Stimulated activated CD4-positive, alpha-beta T cell treated with anti-CD3 and anti-CD28 coated beads, Interleukin-4, amount 100 ng/mL, for 24 hours (primary cell): ENCODE data around the gene TNFAIP2.
"Not testable (repeated sequence)": the region's sequence is repeated elsewhere in the genome, so short reads cannot be mapped to it uniquely, and the experiment has no call there.

Experiments used
- DNase-seq: peaks from one replicate; pipeline ENCODE4 v3.0.0-alpha.2; 2020

TNFAIP2 gene

DNA sequence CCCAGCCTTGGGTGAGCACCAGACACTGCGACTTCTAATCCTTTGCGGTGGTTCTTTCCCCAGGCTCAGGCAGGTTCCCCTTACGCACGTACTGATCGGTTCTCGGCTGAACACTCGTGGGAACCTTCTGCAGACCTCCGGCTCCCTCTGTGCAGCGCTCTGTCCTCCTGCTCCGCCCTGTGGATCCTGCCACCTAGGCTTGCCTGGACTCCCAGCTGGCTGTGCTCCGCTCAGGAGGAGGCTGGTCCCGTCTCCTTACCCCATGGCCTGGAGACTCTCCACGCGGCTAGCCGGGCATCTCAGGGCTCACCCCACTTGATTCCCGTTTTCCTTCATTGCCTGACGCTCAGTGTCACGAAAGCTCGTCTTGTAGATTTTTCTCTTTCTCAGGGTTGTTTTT lies 34.7 kb downstream of the TNFAIP2 start:
- no peak for DNase-seq

DNA sequence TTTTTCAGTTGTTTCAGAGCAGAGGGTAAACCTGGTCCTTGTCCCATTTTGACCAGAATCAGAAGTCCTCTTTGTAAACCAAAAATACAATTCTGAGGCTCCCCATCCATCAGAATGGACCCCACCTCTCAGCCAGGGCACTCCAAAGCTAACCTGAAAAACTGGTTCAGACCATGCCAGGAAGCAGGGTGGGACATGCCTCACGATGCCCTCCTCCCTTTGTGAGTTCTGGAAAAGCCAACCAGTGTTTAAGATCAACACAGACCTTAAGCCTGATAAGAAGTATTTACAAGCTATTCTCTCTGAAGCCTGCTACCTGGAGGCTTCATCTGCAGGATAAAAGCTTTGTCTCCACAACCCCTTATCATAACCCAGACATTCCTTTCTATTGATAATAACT lies 35.4 kb downstream of the TNFAIP2 start:
- DNase-seq = no peak

DNA sequence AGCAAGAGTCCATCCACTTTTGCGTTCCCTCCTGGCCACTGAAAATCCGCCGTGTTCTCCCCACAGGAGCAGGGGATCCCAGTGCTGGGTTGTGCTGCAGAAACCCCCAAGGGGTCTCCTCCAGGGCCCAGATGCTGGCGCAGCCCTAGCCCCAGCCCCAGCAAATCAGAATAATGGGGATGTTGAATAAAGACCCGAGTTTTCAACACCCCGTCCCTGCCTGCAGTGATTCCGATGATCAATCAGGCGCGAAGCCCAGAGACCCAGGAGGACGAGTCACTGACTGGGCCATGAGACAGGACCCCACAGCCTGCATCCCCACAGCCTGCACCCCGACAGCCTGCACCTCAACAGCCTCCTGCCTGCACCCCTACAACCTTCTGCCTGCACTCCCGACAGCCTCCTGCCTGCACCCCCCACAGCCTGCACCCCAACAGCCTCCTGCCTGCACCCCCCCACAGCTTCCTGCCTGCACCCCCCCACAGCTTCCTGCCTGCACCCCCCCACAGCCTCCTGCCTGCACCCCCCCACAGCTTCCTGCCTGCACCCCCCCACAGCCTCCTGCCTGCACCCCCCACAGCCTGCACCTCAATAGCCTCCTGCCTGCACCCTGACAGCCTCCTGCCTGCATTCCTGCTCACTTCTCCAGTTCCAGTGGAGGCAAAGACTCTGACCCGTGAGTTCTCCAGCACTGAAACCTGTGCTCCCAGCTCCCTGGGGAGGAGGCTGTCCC lies 37.2 kb downstream of the TNFAIP2 start:
- DNase-seq = no peak

DNA sequence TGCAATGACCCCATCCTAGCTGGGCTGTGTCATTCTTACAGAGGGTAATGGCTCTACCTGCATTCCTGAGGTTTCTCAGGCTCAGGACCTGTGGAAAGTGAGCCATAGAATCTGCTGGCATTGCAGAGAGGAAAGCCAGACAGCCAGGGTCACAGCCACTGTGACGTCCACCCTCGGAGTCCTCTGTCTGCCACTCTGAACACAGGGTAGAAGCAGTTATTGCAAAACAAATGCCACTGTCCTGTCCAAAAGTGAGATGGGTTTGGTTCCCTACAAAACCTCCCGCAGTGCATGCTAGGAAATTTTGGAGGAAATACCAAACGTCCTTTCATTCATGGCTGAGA lies 37.8 kb downstream of the TNFAIP2 start:
- no peak for DNase-seq

DNA sequence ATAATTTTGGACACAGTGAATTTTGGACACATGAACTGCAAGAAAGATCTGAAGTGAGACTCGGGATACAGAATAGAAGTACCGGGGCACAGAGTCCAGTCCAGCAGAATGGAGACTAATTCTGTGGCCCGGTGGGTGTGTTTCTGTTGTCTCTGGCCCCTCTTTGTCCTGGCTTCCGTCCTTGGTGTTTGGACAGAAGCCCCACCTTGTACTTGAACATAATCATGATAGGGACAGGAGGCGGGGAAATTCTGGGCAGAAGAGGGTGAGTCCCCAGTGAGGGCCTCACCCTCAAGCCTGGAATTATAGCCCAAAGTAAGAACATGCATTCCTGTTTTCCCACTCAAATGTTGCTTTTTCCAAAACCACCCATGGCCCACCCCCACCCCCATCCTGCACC lies 39.9 kb downstream of the TNFAIP2 start:
- no peak for DNase-seq

DNA sequence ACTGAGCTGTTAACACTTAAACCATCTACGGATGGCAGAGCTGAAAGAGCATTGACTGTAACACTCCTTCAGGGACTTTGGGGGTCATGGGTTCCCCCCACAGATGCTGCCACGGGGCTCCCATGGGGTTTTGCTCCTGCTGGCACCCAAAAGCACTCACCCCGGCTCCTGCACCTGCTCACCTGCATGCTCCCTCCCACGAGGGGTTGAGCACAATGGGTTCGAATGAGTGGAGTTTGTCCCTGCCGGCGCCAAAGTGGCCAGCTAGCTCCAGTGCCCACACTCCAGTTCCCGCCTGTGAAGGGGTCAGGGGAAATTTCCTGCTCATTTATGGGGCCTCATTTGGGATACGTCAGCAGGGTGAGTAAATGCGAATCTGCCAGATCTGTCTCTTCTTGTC lies 40.7 kb downstream of the TNFAIP2 start:
- DNase-seq = no peak

DNA sequence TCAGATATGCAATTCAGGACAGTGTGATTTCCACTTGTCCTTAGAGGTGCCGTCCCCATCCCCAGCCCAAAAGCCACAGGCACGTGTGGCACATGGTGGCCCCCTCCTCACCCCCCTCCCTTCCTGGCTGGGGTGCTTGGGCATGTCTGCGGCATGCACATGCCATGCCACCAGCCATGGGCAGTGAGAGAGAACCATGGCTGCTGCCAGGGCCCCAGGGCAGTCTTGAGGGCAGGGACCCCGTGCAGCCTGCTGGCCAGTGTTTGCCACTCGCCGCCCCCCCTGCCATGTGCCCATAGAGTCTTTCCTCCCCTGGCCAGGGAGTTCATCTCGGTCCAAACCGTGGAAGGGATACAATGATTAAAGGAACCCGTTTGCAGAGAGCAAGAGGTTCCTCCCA lies 41.5 kb downstream of the TNFAIP2 start:
- no peak for DNase-seq

DNA sequence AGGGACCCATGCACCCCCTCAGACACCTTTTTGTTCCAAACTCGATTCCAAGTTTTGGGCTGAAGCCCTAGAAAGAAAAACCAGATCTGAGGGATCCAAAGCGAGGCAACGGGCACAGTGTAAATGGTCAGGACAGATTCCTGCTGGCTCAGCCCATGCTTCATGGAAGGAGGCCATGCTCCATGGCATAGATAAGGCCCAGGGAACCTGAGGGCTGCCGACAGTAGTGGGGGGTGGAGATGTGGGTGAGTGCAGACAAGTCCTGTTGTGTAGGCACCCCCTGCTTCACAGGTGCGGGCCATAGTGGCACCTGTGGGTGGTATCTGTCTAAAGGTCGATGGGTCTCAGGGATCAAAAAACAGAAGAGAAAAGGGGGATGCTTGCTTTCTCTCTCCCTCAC lies 42.1 kb downstream of the TNFAIP2 start:
- DNase-seq = no peak

DNA sequence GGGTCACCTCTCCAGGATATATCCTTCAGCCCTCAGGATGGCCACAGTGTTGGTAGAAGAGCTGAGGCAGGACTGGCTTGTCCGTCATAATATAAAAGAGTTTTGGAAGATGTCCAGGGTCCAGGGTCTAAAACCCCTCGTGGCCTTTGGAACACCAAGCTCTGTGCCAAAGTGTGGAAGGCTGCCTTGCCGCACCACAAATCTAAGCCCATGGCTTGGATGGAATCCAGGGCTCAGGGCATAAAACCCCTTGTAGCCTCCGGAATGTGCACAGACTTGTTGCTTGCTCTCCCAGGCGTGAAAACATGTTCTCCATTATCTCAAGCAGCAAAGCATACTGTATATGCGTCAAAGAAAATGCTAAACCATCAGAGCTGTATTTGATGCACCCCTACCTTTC lies 46.7 kb downstream of the TNFAIP2 start:
- no peak for DNase-seq

DNA sequence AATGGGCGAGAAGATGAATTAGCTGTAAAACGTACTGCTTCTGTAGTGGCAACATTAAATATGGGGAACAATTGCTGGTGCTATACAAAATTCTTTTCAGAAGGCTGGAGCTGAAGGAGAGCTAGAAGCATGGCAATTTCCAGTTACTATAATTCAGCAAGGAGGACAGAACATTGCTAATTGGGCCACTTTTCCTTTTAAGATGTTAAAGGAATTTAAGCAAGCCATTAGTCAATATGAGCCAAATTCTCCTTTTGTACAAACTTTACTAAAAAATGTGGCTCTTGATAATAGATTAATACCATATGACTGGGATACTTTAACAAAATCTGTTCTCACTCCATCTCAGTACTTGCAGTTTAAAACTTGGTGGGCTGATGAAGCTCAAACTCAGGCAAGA lies 47.9 kb downstream of the TNFAIP2 start:
- DNase-seq = not testable (repeated sequence)

DNA sequence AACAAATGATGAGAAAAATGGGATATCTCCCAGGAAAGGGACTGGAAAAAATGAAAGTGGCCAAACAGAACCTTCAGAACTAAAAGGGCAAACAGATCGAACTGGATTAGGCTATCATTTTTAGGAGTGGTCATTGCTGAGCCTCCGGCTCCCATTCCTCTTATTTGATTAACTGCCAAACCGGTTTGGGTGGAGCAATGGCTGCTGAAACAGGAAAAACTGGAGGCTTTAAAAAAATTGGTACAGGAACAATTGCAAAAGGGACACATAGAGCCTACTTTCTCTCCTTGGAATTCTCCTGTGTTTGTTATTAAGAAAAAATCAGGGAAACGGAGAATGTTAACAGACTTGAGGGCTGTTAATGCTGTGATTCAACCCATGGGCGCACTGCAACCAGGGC lies 49.7 kb downstream of the TNFAIP2 start:
- DNase-seq = no peak

DNA sequence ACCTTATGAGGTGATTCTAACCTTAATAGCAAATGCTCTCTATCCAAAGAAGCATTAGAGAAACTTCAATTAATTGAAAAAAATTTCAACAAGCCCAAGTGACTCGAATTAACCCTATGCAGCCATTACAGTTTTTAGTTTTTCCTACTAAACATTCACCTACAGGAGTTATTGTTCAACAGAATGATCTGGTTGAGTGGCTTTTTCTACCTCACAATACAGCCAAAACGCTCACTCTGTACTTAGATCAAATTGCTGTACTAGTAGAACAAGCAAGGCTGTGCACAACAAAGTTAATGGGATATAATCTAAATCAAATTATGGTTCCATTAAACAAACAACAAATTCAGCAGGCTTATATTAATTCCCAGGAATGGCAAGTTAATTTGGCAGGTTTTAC lies 50.6 kb downstream of the TNFAIP2 start:
- DNase-seq = not testable (repeated sequence)

DNA sequence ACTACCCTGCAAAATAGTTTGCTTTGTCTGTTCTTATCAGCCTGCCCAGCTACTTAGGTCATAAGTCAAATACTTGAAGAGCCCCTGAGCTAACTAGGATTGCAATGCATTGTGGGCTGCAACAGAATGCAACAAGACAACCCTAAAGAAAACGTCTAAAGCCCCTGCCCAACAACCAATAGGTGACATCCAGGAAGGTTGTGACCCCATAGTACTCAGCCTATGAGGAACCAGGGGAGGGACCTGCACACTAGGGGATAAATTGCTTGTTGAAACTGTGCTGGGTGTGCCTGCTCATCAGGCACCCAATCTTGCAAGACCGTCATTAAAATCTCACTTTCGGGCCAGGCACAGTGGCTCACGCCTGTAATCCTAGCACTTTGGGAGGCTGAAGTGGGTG lies 52.9 kb downstream of the TNFAIP2 start:
- DNase-seq = not testable (repeated sequence)

DNA sequence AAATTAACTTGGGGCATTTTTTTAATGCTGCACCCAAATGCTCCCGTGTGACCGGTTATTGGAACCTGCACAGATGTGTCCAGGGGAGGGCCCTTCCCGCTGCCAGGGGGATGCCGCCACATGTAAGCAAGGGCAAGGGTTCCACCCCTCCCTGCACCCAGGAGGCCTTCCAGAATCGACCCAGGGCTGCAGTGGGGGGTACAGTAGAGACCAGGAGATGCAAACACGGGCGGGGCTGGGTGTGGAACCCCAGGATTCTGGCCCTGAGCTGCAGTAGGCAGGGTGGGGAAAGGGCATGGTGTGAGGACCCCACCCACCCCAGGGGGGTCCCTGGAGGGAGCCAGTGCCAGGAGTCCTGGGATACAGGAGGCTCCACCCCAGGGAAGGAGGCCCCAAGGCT lies 54.1 kb downstream of the TNFAIP2 start:
- no peak for DNase-seq

DNA sequence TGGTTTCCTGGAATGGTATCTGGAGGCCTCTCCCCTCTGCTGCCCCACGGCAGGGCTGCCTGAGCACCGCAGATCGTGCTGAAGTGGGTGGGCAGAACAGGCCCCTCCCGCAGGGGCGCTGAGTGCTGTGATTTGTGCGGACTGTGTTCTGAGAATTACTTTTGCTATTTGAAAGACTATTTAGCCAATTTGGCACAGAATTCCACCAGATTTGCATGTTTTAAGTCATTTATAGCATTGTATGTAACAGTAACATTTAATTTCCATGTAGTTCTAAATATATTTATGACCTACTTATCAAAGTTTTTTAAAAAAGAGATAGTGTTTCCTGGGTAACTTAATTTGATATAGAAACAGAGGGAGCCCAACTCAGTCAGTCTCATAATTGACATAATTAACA lies 55.3 kb downstream of the TNFAIP2 start:
- no peak for DNase-seq

DNA sequence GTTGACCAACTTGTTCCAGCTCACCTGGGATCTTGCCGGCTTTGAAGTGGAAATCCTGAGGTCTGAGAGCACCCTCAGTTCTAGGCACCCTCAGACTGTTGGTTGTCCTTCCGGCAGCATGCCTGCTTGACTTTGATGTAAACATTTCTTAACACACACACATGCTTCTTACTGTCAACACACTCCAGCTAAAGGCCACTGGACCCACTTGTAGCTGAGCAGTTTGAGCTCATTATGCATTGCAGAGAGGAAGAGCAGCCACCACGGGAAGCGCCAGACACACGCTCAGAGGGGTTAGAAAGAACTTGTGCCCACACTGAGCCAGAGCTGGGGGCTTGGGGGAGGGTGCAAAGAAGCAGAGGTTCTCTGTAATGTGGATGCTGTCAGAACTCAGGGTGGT lies 55.8 kb downstream of the TNFAIP2 start:
- DNase-seq = no peak

DNA sequence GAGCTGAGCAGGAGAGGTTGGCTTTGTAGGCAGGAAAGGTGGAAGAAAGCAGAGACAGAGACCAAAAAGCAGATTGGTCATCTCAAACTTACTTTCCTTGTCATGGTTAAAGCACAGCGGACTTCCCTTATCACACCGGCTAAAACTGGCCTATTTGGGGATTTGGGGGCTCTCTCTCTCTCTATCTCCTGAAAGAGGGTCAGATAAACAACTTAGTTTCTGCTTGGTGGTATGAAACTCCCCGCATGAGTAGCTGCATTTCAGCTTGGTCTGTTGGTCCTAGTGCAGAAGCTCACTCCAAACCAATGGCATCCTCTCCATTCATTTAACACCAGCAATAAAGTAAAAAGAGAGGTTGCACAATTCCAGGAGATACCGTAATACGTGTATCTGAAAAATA lies 57.1 kb downstream of the TNFAIP2 start:
- no peak for DNase-seq

DNA sequence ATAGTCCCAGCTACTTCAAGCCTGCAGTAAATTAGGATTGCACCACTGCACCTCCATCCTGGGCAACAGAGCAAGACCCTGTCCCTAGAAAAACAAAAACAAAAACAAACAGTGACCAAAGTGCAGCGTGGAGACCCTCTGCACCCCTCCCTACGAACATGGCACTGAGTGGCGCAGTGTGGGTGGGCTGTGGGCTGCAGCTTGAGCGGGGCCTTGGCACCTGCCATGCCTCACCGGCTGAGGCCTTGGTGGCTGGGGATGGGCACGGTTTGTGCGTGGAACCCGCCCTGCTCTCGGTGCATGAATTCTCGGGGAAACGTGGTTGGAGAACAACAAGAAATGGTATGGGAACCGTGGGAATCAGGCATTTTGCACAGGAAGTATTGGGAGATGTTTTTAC lies 60.8 kb downstream of the TNFAIP2 start:
- DNase-seq = no peak

DNA sequence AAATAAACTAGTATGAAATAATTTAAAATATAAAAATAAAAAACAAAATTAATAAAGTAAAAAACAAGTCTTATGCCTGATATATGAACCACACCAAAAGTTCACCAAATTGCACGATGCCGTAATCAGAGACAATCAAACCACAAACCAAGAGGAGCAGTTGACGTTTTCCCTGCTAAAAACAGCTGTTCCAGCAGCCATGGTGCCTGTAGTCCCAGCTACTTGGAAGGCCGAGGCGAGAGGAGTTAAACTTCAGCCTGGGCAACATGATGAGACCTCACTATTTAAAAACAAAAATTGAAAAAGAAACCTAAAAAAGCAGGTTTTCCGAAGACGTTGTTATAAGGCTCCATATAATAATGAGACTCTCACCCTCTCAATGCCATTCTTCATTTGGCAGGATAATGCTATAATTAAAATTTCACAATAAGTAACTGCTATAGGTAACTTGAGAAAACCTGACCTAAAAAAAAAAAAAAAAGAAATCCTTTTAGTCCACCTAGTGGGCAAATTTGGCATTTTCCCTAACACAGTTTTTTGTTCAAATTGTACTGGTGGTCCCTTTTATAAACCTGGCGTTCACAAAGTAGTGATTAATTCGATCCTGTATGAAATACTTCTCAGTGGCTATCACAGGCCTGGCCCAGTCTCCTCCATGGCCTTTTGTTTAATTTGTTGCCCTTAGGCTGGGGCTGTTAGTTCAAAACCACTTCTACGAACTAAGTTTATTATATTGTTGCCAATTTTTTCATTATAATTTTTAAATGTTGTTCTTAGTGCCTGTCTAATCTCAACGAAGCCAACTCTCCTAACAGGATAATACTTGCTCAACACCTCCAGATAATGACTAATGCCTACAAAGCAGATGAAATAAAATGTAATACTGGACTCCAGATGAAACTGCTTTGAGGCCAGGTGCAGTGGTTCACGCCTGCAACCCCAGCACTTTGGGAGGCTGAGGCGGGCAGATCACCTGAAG lies 62.1 kb downstream of the TNFAIP2 start:
- DNase-seq = no peak

DNA sequence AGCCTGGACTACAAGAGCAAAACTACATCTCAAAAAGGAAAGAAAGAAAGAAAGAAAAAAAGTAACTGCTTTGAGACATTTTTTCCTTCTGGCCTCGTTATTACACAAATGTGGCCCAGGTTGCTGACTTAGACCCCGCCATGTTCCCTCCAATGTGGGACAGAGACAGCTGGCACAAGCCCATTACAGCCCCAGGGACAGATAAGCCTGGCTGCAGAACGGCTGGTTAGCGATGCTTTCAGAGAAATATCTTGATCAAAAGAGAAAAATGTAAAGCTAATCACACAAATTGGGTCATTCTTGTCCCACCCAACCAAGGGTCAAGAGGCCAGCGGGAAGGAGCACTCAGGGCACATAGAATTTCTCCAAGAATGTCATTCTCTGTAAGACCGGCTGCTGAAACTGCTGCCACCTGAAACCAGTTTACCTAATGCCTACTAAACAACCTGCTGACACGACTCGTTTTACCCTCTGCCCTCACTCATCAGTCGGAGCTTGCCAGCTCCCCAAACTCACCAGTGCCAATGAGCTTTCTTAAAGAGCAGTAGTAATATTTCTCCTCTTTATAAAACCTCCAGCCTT lies 63.1 kb downstream of the TNFAIP2 start:
- DNase-seq = no peak
